ENCODE results near the gene SAC3D1. TPM values are rescaled to one million over a fixed set of nuclear protein-coding genes. Genes with fewer than 3 reads are reported as not detected.
"Not testable (repeated sequence)": the region's sequence is repeated elsewhere in the genome, so short reads cannot be mapped to it uniquely, and the experiment has no call there.

SAC3D1 gene
- total and polyA plus RNA-seq, 2 donors (not counting 1 experiment from before 2014, with no cell fraction given), result 3.1 to 8.6 TPM

GRCh38 chr11:65021509-65021908, 19.5 kb upstream of the SAC3D1 start:
- Histone ChIP-seq H3K4me3 (replicated peaks in 1 of 4; ENCODE audit: control extremely low read depth in 1 of 4, insufficient read depth in 1 of 4, low read depth in 3 of 4, low read length in 4 of 4) (no peak overlapping the region), H3K27me3 (ENCODE audit: control insufficient read depth, insufficient read depth, low read length) (no peaks in the 10 kb centered on the region), H4K20me1 (ENCODE audit: control insufficient read depth, extremely low read depth, insufficient read depth, low read length) (no peaks in the 10 kb centered on the region), H3K9ac (ENCODE audit: insufficient read depth, low read length) (no peak overlapping the region), H3K27ac (ENCODE audit: insufficient read depth, low read length) (no peak overlapping the region), H3K79me2 (ENCODE audit: control insufficient read depth, insufficient read depth, low read length) (peaks cover under 1% of the 10 kb centered on the region), H3K4me1 (ENCODE audit: control insufficient read depth, extremely low read depth, insufficient read depth, low read length) (no peaks in the 10 kb centered on the region), H3K36me3 (ENCODE audit: control insufficient read depth, insufficient read depth, low read length) (peaks cover 3% of the 10 kb centered on the region), H3K4me2 (ENCODE audit: extremely low read depth, insufficient read depth, low read length) (no peak overlapping the region), H2AFZ (ENCODE audit: low read length) (no peak overlapping the region), H3K9me3 (ENCODE audit: control insufficient read depth, insufficient read depth, low read depth, low read length) (no peaks in the 10 kb centered on the region)
- TF ChIP-seq CTCF (conservative IDR thresholded peaks at IDR 0.05 in 1 of 2, IDR thresholded peaks at IDR 0.05 in 1 of 2; ENCODE audit: low read depth in 1 of 2, low read length in 2 of 2), result no peak
- TF ChIP-seq EZH2 (IDR thresholded peaks at IDR 0.05; ENCODE audit: low read length, missing control alignments), result no peak
- no peak for DNase-seq (ENCODE audit: low read depth in 2 of 2)

GRCh38 chr11:65023502-65023901, 17.5 kb upstream of the SAC3D1 start:
- not testable (repeated sequence) for H2AFZ ChIP-seq (ENCODE audit: low read length); H3K27ac ChIP-seq (ENCODE audit: insufficient read depth, low read length); H3K36me3 ChIP-seq (ENCODE audit: control insufficient read depth, insufficient read depth, low read length); H3K79me2 ChIP-seq (ENCODE audit: control insufficient read depth, insufficient read depth, low read length); H3K4me2 ChIP-seq (ENCODE audit: extremely low read depth, insufficient read depth, low read length); H3K4me3 ChIP-seq (replicated peaks in 1 of 4; ENCODE audit: control extremely low read depth in 1 of 4, insufficient read depth in 1 of 4, low read depth in 3 of 4, low read length in 4 of 4); H4K20me1 ChIP-seq (ENCODE audit: control insufficient read depth, extremely low read depth, insufficient read depth, low read length); DNase-seq (ENCODE audit: low read depth in 2 of 2); H3K9ac ChIP-seq (ENCODE audit: insufficient read depth, low read length); H3K4me1 ChIP-seq (ENCODE audit: control insufficient read depth, extremely low read depth, insufficient read depth, low read length); H3K9me3 ChIP-seq (ENCODE audit: control insufficient read depth, insufficient read depth, low read depth, low read length); H3K27me3 ChIP-seq (ENCODE audit: control insufficient read depth, insufficient read depth, low read length)

GRCh38 chr11:65026810-65027209, 14.2 kb upstream of the SAC3D1 start:
- peak overlapping the region in 3 of 4 experiments; percentile 54 to 73 (median 65) for H3K4me3 ChIP-seq (replicated peaks in 1 of 4; ENCODE audit: control extremely low read depth in 1 of 4, insufficient read depth in 1 of 4, low read depth in 3 of 4, low read length in 4 of 4)
- no peaks in the 10 kb centered on the region for H3K79me2 ChIP-seq (ENCODE audit: control insufficient read depth, insufficient read depth, low read length)
- peak overlapping the region; percentile 65 for H2AFZ ChIP-seq (ENCODE audit: low read length)
- no peaks in the 10 kb centered on the region for H3K9me3 ChIP-seq (ENCODE audit: control insufficient read depth, insufficient read depth, low read depth, low read length)
- H3K9ac ChIP-seq (ENCODE audit: insufficient read depth, low read length), result no peak overlapping the region
- peaks cover 5% of the 10 kb centered on the region for H3K4me1 ChIP-seq (ENCODE audit: control insufficient read depth, extremely low read depth, insufficient read depth, low read length)
- H3K4me2 ChIP-seq (ENCODE audit: extremely low read depth, insufficient read depth, low read length), result peak overlapping the region; percentile 30
- H4K20me1 ChIP-seq (ENCODE audit: control insufficient read depth, extremely low read depth, insufficient read depth, low read length), result no peaks in the 10 kb centered on the region
- no peak for TF ChIP-seq EZH2 (IDR thresholded peaks at IDR 0.05; ENCODE audit: low read length, missing control alignments)
- TF ChIP-seq CTCF (conservative IDR thresholded peaks at IDR 0.05 in 1 of 2, IDR thresholded peaks at IDR 0.05 in 1 of 2; ENCODE audit: low read depth in 1 of 2, low read length in 2 of 2), result no peak
- no peaks in the 10 kb centered on the region for H3K36me3 ChIP-seq (ENCODE audit: control insufficient read depth, insufficient read depth, low read length)
- H3K27ac ChIP-seq (ENCODE audit: insufficient read depth, low read length), result no peak overlapping the region
- no peaks in the 10 kb centered on the region for H3K27me3 ChIP-seq (ENCODE audit: control insufficient read depth, insufficient read depth, low read length)
- no peak for DNase-seq (ENCODE audit: low read depth in 2 of 2)

Data from fibroblast of lung (primary cell).